SH-SY5Y (cell line): Measurements from ENCODE around the gene FAM118B.

Source experiments
- GATA2 ChIP-seq: IDR thresholded peaks from 2 replicates; pipeline ENCODE4 v1.6.1; 2011; ENCODE audit warnings: mild to moderate bottlenecking, low read depth, low read length
- GATA3 ChIP-seq: IDR thresholded peaks from 2 replicates; pipeline ENCODE4 v1.6.1; 2011; ENCODE audit warnings: low read depth, mild to moderate bottlenecking, low read length, moderate library complexity

The FAM118B gene

DNA sequence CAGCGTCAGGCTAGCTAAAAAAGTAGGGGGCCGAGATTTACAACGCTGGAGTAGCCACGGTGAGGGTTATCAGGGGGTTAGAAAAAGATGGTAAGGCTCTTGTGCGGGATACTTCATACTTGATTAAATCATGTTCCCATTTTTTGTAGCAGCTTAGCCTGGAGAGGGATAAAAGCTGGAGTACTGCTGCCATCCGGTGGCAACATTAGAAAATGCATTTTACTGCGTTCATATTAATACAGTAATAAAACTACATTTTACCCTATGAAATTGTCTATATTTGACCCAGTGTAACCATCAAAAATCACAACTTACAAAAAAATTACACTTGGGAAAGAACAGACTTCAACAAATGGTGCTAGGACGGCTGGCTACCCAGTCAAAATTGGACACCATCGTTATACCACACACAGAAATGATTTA lies 17.4 kb upstream of the FAM118B start:
- no peak for TF ChIP-seq GATA2
- TF ChIP-seq GATA3 = no peak

DNA sequence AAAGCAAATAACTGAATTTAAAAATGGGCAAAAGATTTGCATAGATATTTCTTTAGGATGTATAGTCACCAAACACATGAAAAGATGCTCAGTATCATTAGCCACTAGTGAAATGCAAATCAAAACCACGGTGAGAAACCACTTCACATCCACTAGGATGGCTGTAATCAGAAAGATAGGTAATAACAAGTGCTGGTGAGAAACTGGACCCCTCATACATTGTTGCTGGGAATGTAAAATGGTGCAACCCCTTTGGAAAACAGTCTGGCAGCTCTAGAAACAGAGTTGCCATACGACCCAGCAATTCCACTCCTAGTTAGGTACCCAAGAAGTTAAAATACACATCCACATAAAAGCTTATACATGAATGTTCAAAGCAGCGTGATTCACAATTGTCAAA lies 16.5 kb upstream of the FAM118B start:
- TF ChIP-seq GATA2 (no peak), GATA3 (no peak)

DNA sequence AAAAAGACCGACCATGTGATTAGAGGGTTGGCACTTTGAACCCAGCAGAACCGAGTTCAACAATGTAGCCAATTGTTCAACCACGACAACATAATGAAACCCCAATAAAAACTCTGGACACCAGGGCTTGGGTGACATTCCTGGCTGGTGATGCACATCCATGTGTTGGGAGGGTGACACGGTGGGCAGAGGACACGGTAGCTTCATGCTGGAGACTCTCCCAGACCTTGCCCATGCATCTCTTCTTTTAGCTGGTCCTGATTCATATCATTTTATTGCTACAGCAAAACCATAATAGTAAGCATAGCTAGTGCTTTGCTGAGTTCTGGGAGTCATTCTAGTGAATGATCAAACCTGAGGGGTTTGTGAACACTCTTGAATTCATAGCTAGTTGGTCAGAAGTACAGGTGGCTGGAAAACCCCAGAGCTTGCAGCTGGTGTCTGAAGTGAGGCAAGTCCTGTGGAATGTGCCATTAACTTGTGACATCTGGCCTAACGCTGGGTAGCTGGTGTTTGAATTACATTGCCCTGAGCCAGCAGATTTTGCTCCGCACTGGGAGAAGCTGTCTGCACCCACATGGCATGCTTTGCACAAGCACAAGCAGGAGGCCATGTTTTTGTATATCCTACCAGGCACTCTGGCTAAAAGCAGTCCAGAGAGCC lies 14.2 kb upstream of the FAM118B start:
- no peak for TF ChIP-seq GATA2
- TF ChIP-seq GATA3 = no peak

DNA sequence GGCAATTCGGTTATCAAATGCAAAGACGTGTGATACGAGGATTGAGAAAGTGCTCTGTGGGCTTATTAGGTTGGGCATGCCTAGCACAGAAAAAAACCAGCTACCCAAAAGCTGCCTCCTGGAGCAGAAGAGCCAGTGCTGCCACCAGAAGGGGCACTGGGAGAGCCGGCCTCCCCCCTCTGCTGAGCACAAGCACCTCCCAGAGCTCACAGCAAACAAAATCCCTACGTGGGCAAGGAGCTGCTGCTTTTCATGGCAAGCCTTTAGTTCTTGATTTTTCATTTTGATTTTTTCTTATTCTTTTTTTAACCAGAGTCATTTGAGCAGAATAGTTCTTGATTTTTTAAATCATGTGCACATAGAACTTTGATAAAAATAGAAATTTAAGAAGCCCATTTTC lies 12.9 kb upstream of the FAM118B start:
- TF ChIP-seq GATA2 (no peak), GATA3 (no peak)

GRCh38 chr11:126202646-126203359 lies 8.8 kb upstream of the FAM118B start:
- TF ChIP-seq GATA3 (no peak), GATA2 (no peak)

DNA sequence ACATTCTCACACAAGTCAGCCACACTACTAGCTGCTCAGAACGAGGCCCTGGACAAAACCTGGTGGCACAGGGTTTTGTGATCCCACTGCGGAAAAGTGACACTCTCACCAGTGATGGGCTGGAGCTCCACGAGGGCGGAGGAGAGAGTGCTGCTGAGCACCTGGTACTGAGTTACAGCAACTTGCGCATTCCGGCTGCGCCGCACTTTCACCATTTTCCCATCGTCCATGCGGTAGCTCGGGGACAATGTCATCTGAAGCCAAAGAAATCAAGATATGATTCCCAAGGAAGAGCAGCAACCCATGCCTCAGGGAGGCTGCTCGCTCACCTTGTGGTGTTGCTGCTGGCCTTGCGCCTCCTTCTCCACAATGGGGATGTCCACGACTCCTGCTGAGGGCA lies 6.2 kb upstream of the FAM118B start:
- no peak for TF ChIP-seq GATA3
- no peak for TF ChIP-seq GATA2

GRCh38 chr11:126207896-126208295 lies 3.7 kb upstream of the FAM118B start:
- no peak for TF ChIP-seq GATA3
- TF ChIP-seq GATA2 = no peak

GRCh38 chr11:126210871-126211235 lies 729 bp upstream of the FAM118B start:
- TF ChIP-seq GATA3 (no peak), GATA2 (peak; percentile 33; the same call in 1 of the 2 replicates)

GRCh38 chr11:126212089-126212660 lies 593 bp downstream of the FAM118B start:
- TF ChIP-seq GATA2 = no peak
- TF ChIP-seq GATA3 = no peak

- TF ChIP-seq GATA3 (no peak), GATA2 (no peak)
These were observed 2.9 kb downstream of the FAM118B start for GRCh38 chr11:126214441-126214840.

- TF ChIP-seq GATA3 = no peak
- no peak for TF ChIP-seq GATA2
These were observed 3.3 kb downstream of the FAM118B start for GRCh38 chr11:126214841-126215240.

- TF ChIP-seq GATA3 = no peak
- no peak for TF ChIP-seq GATA2
These were observed 5.1 kb downstream of the FAM118B start for GRCh38 chr11:126216526-126217305.

- TF ChIP-seq GATA2 (no peak), GATA3 (no peak)
These were observed 5.9 kb downstream of the FAM118B start for GRCh38 chr11:126217491-126217890.

- no peak for TF ChIP-seq GATA3
- TF ChIP-seq GATA2 = no peak
These were observed 8.0 kb downstream of the FAM118B start for GRCh38 chr11:126219547-126219946.
